Endothelial cell of umbilical vein (primary cell): ENCODE results near the gene ARHGEF19.

Experiments used
- EZH2 ChIP-seq: IDR thresholded peaks from 2 replicates; pipeline ENCODE4 v1.6.1; 2012; ENCODE audit warnings: borderline replicate concordance, low read depth, mild to moderate bottlenecking, moderate library complexity, low read length, inconsistent platforms; ENCODE audit not compliant: severe bottlenecking
- JUN ChIP-seq: IDR thresholded peaks from 2 replicates; pipeline ENCODE4 v1.6.1; 2011; ENCODE audit warnings: borderline replicate concordance, low read depth; ENCODE audit not compliant: insufficient read length, insufficient read depth
- MYC ChIP-seq: IDR thresholded peaks from one replicate; pipeline ENCODE4 v1.6.1; 2011; ENCODE audit warnings: mild to moderate bottlenecking, low read depth, low read length
- POLR2A ChIP-seq: IDR thresholded peaks from 2 replicates; pipeline ENCODE4 v1.6.1; 2012; ENCODE audit warnings: low read depth, mild to moderate bottlenecking, control low read depth, low read length
- POLR2AphosphoS5 ChIP-seq: IDR thresholded peaks from 2 replicates; pipeline ENCODE4 v1.6.1; 2012; ENCODE audit warnings: low read depth, mild to moderate bottlenecking, control low read depth, low read length, moderate library complexity; ENCODE audit not compliant: insufficient read depth
- TF ChIP-seq, protein P1 (sequence below), 2 donors: IDR thresholded peaks; 1 replicate in 1 of 2; 2 replicates in 1 of 2; pipeline ENCODE4 v1.5.1; 2011; ENCODE audit warnings: low read length in 2 of 2, mild to moderate bottlenecking in 2 of 2, moderate library complexity in 2 of 2, control low read depth in 1 of 2, inconsistent platforms in 1 of 2, low read depth in 1 of 2; ENCODE audit not compliant: insufficient read depth in 1 of 2; ENCODE audit errors: extremely low read depth in 1 of 2
- TF ChIP-seq, protein P2 (sequence below): IDR thresholded peaks from 2 replicates; pipeline ENCODE4 v1.6.1; 2011; ENCODE audit not compliant: insufficient read depth, insufficient read length

DNA sequence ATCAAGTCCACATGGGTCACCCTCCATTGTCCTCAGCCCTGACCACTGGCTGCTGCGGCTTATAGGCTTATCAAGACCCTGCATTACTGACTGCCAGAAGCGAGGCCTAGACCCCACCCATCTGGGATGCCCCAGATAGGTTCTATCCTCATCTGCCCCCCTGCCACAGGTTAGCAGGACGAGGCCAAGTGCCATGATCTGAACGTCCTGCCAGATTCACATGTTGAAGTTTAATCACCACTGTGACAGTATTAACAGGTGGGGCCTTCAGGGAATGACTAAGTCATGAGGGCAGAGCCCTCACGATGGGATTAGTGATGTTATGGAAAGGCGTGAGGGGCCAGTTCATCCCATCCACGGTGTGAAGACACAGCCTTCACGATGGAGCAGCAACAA lies 30.8 kb upstream of the ARHGEF19 start:
- TF ChIP-seq POLR2AphosphoS5 (no peak), POLR2A (no peak), EZH2 (no peak), JUN (no peak), MYC (no peak)
- TF ChIP-seq, protein P1, sequence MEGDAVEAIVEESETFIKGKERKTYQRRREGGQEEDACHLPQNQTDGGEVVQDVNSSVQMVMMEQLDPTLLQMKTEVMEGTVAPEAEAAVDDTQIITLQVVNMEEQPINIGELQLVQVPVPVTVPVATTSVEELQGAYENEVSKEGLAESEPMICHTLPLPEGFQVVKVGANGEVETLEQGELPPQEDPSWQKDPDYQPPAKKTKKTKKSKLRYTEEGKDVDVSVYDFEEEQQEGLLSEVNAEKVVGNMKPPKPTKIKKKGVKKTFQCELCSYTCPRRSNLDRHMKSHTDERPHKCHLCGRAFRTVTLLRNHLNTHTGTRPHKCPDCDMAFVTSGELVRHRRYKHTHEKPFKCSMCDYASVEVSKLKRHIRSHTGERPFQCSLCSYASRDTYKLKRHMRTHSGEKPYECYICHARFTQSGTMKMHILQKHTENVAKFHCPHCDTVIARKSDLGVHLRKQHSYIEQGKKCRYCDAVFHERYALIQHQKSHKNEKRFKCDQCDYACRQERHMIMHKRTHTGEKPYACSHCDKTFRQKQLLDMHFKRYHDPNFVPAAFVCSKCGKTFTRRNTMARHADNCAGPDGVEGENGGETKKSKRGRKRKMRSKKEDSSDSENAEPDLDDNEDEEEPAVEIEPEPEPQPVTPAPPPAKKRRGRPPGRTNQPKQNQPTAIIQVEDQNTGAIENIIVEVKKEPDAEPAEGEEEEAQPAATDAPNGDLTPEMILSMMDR (IDR thresholded peaks at IDR 0.05; ENCODE audit: extremely low read depth in 1 of 2, insufficient read depth in 1 of 2, low read depth in 1 of 2, low read length in 2 of 2): no peak
- TF ChIP-seq, protein P2, sequence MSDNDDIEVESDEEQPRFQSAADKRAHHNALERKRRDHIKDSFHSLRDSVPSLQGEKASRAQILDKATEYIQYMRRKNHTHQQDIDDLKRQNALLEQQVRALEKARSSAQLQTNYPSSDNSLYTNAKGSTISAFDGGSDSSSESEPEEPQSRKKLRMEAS: no peak
